Measurements from ENCODE around the gene PIK3C2G.

PIK3C2G gene

DNA sequence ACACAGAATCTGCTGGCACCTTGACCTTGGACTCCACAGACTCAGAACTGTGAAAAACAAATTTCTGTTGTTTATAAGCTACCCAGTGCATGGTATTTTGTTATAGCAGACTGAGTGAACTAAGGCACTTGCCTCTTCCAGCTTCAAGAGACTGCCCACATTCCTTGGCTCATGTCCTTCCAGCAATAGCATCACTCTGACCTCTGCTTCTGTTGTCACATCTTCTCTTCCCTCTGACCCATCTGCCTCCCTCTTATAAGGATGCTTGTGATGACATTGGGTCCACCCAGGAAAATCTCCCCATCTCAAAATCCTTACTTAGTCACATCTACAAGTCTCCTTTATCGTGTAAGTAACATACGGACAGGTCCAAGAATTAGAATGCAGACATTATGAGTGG, 200.4 kb downstream of the PIK3C2G start:
- Histone ChIP-seq H3K27me3 (ENCODE audit: insufficient read depth, low read length, poor library complexity, severe bottlenecking) (no peaks in the 10 kb centered on the region), H3K9me2 (replicated peaks; ENCODE audit: low read depth, low read length) (no peaks in the 10 kb centered on the region), H3K9me3 (ENCODE audit: insufficient read depth, low read depth, low read length) (no peaks in the 10 kb centered on the region), H4K20me1 (ENCODE audit: insufficient read depth, low read length, poor library complexity, severe bottlenecking) (no peaks in the 10 kb centered on the region), H3K9ac (ENCODE audit: low read depth, low read length, poor library complexity, severe bottlenecking) (no peak overlapping the region), H3K36me3 (ENCODE audit: insufficient read depth, low read length) (no peaks in the 10 kb centered on the region), H3K4me1 (ENCODE audit: insufficient read depth, low read length, poor library complexity, severe bottlenecking) (no peaks in the 10 kb centered on the region), H3K4me3 (ENCODE audit: low read length, poor library complexity, severe bottlenecking) (no peak overlapping the region), H3F3A (ENCODE audit: low read depth) (no peaks in the 10 kb centered on the region), H2AFZ (ENCODE audit: low read length) (no peak overlapping the region), H3K79me2 (ENCODE audit: insufficient read depth, low read length) (no peaks in the 10 kb centered on the region), H3K4me2 (ENCODE audit: low read depth, low read length, poor library complexity, severe bottlenecking) (no peak overlapping the region)
- no peak for TF ChIP-seq EZH2phosphoT487 (IDR thresholded peaks at IDR 0.05; ENCODE audit: borderline replicate concordance)
- TF ChIP-seq, protein P1, sequence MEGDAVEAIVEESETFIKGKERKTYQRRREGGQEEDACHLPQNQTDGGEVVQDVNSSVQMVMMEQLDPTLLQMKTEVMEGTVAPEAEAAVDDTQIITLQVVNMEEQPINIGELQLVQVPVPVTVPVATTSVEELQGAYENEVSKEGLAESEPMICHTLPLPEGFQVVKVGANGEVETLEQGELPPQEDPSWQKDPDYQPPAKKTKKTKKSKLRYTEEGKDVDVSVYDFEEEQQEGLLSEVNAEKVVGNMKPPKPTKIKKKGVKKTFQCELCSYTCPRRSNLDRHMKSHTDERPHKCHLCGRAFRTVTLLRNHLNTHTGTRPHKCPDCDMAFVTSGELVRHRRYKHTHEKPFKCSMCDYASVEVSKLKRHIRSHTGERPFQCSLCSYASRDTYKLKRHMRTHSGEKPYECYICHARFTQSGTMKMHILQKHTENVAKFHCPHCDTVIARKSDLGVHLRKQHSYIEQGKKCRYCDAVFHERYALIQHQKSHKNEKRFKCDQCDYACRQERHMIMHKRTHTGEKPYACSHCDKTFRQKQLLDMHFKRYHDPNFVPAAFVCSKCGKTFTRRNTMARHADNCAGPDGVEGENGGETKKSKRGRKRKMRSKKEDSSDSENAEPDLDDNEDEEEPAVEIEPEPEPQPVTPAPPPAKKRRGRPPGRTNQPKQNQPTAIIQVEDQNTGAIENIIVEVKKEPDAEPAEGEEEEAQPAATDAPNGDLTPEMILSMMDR (conservative IDR thresholded peaks at IDR 0.05; ENCODE audit: low read length), result no peak

DNA sequence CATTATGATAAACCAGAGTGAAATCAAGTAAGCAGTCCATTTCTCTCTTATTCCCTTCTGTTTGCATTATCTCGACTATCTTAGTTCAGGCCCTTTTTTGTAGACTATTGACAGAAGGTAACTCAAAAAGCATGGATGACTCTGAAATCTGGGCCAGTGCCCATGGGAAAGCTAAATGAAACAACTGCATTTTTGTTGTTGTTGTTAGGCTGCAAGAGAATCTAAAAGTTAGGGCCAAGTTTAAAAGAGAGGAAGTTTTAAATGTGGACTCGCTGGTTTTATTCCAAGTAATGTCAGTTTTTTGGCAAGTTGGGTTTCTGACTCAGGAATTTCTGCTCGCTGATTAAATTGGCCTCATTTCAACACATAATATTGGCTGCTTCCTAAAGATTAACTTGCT, 201.1 kb downstream of the PIK3C2G start:
- Histone ChIP-seq H3K4me1 (ENCODE audit: insufficient read depth, low read length, poor library complexity, severe bottlenecking) (no peaks in the 10 kb centered on the region), H4K20me1 (ENCODE audit: insufficient read depth, low read length, poor library complexity, severe bottlenecking) (no peaks in the 10 kb centered on the region), H3K36me3 (ENCODE audit: insufficient read depth, low read length) (no peaks in the 10 kb centered on the region), H3K9ac (ENCODE audit: low read depth, low read length, poor library complexity, severe bottlenecking) (no peak overlapping the region), H3K9me2 (replicated peaks; ENCODE audit: low read depth, low read length) (no peaks in the 10 kb centered on the region), H3K9me3 (ENCODE audit: insufficient read depth, low read depth, low read length) (no peaks in the 10 kb centered on the region), H3K27me3 (ENCODE audit: insufficient read depth, low read length, poor library complexity, severe bottlenecking) (no peaks in the 10 kb centered on the region), H3K79me2 (ENCODE audit: insufficient read depth, low read length) (no peaks in the 10 kb centered on the region), H3F3A (ENCODE audit: low read depth) (no peaks in the 10 kb centered on the region), H3K4me2 (ENCODE audit: low read depth, low read length, poor library complexity, severe bottlenecking) (no peak overlapping the region), H2AFZ (ENCODE audit: low read length) (no peak overlapping the region), H3K4me3 (ENCODE audit: low read length, poor library complexity, severe bottlenecking) (no peak overlapping the region)
- TF ChIP-seq, protein P1 (conservative IDR thresholded peaks at IDR 0.05; ENCODE audit: low read length), result no peak
- TF ChIP-seq EZH2phosphoT487 (IDR thresholded peaks at IDR 0.05; ENCODE audit: borderline replicate concordance), result no peak

DNA sequence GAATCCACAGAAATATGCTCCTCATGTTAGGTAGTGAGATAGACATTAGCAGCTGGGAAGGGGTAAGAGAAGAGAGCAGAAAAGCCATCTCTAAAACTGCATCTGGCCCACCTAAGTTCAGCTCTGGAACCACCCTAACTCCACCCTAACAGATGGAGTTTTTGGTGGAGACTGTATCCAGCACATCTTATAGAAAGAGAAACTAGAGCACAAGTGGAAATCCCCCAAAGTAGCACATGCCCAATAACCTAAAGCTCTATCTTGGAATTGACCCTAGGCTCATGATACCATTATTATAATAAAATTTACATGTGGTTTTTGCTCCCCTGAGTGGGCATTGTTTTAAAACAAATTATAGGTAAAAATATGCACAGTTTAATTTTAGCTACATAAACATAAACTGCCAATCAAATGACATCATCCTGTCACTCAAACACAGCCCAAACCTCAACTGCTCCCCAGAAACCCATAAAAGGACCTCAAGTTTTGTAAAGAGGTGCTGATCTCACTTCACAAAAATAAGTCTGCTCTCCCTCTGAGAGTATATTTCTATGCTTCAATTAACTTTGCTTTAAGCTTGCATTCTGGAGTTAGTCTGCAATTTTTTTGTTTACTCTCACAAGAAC, 206.4 kb downstream of the PIK3C2G start:
- Histone ChIP-seq H3K4me2 (ENCODE audit: low read depth, low read length, poor library complexity, severe bottlenecking) (no peak overlapping the region), H3K9me2 (replicated peaks; ENCODE audit: low read depth, low read length) (no peaks in the 10 kb centered on the region), H3K4me1 (ENCODE audit: insufficient read depth, low read length, poor library complexity, severe bottlenecking) (no peaks in the 10 kb centered on the region), H3K9ac (ENCODE audit: low read depth, low read length, poor library complexity, severe bottlenecking) (no peak overlapping the region), H3K79me2 (ENCODE audit: insufficient read depth, low read length) (no peaks in the 10 kb centered on the region), H3K27me3 (ENCODE audit: insufficient read depth, low read length, poor library complexity, severe bottlenecking) (no peaks in the 10 kb centered on the region), H3K36me3 (ENCODE audit: insufficient read depth, low read length) (no peaks in the 10 kb centered on the region), H3K9me3 (ENCODE audit: insufficient read depth, low read depth, low read length) (no peaks in the 10 kb centered on the region), H3F3A (ENCODE audit: low read depth) (no peaks in the 10 kb centered on the region), H2AFZ (ENCODE audit: low read length) (no peak overlapping the region), H3K4me3 (ENCODE audit: low read length, poor library complexity, severe bottlenecking) (no peak overlapping the region), H4K20me1 (ENCODE audit: insufficient read depth, low read length, poor library complexity, severe bottlenecking) (no peaks in the 10 kb centered on the region)
- no peak for TF ChIP-seq EZH2phosphoT487 (IDR thresholded peaks at IDR 0.05; ENCODE audit: borderline replicate concordance)
- TF ChIP-seq, protein P1 (conservative IDR thresholded peaks at IDR 0.05; ENCODE audit: low read length), result no peak

Data from Loucy (cell line).